SK-N-SH (cell line): Measurements from ENCODE around the gene MAD2L2. TPM values are rescaled to one million over a fixed set of nuclear protein-coding genes. Genes with fewer than 3 reads are reported as not detected.

Experiments used
- CTCF ChIA-PET: fragments of 300-600, 350-600 bp; formaldehyde crosslinking; extraction: SDS; loops from one replicate; lab custom pipeline; 2021; lab: Yijun Ruan, JAX
- POLR2A ChIA-PET: fragments of 350-600 bp; sonication (Branson Sonifier 250); formaldehyde crosslinking; extraction: SDS; loops from one replicate; lab custom pipeline; 2020; ENCODE audit warnings: antibody characterized with exemption, inconsistent platforms; lab: Yijun Ruan, JAX
- DNase-seq: peaks from one replicate; pipeline ENCODE4 v3.0.0; 2012
- H2AFZ ChIP-seq: fragments of 200-600 bp; sonication (generic); 2 replicates; pipeline ENCODE4 v1.8.1; 2016; ENCODE audit warnings: antibody characterized with exemption, mild to moderate bottlenecking, low read depth
- H3F3A ChIP-seq: fragments of 200-600 bp; sonication (generic); replicated peaks from 2 replicates; pipeline ENCODE3; 2016; ENCODE audit warnings: antibody characterized with exemption, mild to moderate bottlenecking; ENCODE audit not compliant: insufficient read depth
- H3K27ac ChIP-seq, 2 experiments: fragments of 200-500 bp in 1 of 2; fragments of 200-600 bp in 1 of 2; sonication (Bioruptor generic) in 1 of 2; sonication (generic), shearing (Covaris generic) in 1 of 2; 2 replicates each; pipeline versions ENCODE4 v1.5.1 to v1.6.1; 2014 to 2016; ENCODE audit warnings: low read depth in 2 of 2, inconsistent platforms in 1 of 2, low read length in 1 of 2, mild to moderate bottlenecking in 1 of 2, mixed read lengths in 1 of 2
- H3K27me3 ChIP-seq: fragments of 200-600 bp; sonication (generic), shearing (Covaris generic); 2 replicates; pipeline ENCODE4 v1.6.1; 2016; ENCODE audit warnings: mixed run types; ENCODE audit not compliant: insufficient read depth
- H3K36me3 ChIP-seq, 2 experiments: fragments of 200-500 bp in 1 of 2; fragments of 200-600 bp in 1 of 2; sonication (Bioruptor generic) in 1 of 2; sonication (generic) in 1 of 2; replicated peaks in 1 of 2; 2 replicates each; pipeline versions ENCODE3 to v1.5.1; 2014 to 2016; ENCODE audit warnings: low read length in 1 of 2, mild to moderate bottlenecking in 1 of 2; ENCODE audit not compliant: insufficient read depth in 2 of 2, control insufficient read depth in 1 of 2
- H3K4me1 ChIP-seq, 2 experiments: fragments of 200-500 bp in 1 of 2; fragments of 200-600 bp in 1 of 2; sonication (Bioruptor generic) in 1 of 2; sonication (generic), shearing (Covaris generic) in 1 of 2; 2 replicates each; pipeline versions ENCODE4 v1.5.1 to v1.6.1; 2014 to 2016; ENCODE audit warnings: low read depth in 1 of 2, low read length in 1 of 2, mixed run types in 1 of 2; ENCODE audit not compliant: insufficient read depth in 2 of 2, control insufficient read depth in 1 of 2
- H3K4me2 ChIP-seq: fragments of 200-600 bp; sonication (generic), shearing (Covaris generic); 2 replicates; pipeline ENCODE4 v1.6.1; 2017; ENCODE audit warnings: mixed run types
- H3K4me3 ChIP-seq, 2 experiments: fragments of 200-500 bp in 1 of 2; fragments of 200-600 bp in 1 of 2; sonication (Bioruptor generic) in 1 of 2; sonication (generic), shearing (Covaris generic) in 1 of 2; 2 replicates each; pipeline versions ENCODE4 v1.5.1 to v1.8.1; 2014 to 2016; ENCODE audit warnings: low read depth in 2 of 2, inconsistent platforms in 1 of 2, low read length in 1 of 2, mild to moderate bottlenecking in 1 of 2, mixed read lengths in 1 of 2, moderate library complexity in 1 of 2
- H3K79me2 ChIP-seq: fragments of 200-600 bp; sonication (generic); 2 replicates; pipeline ENCODE4 v1.8.1; 2017; ENCODE audit warnings: mild to moderate bottlenecking; ENCODE audit not compliant: insufficient read depth
- H3K9ac ChIP-seq: fragments of 200-600 bp; sonication (generic); 2 replicates; pipeline ENCODE4 v1.6.1; 2017; ENCODE audit warnings: mixed run types
- H3K9me2 ChIP-seq: fragments of 200-600 bp; sonication (generic); 2 replicates; pipeline ENCODE4 v1.6.1; 2017; ENCODE audit warnings: mixed run types
- H3K9me3 ChIP-seq: fragments of 200-600 bp; sonication (generic); 2 replicates; pipeline ENCODE4 v1.6.1; 2017; ENCODE audit warnings: mixed run types, mild to moderate bottlenecking, moderate library complexity
- H4K20me1 ChIP-seq: fragments of 200-600 bp; sonication (generic); 2 replicates; pipeline ENCODE4 v1.6.1; 2017; ENCODE audit warnings: mild to moderate bottlenecking, mixed run types; ENCODE audit not compliant: insufficient read depth
- CHD2 ChIP-seq: fragments of 150-350 bp; IDR thresholded peaks from 2 replicates; pipeline ENCODE4 v1.6.1; 2018; ENCODE audit warnings: low read length; ENCODE audit not compliant: partially characterized antibody
- ELF1 ChIP-seq: IDR thresholded peaks from 2 replicates; pipeline ENCODE4 v1.4.0; 2012
- GABPA ChIP-seq: IDR thresholded peaks from 2 replicates; pipeline ENCODE4 v1.4.0; 2012; ENCODE audit warnings: low read depth, mild to moderate bottlenecking
- PBX3 ChIP-seq: IDR thresholded peaks from 2 replicates; pipeline ENCODE4; 2012
- POLR2AphosphoS5 ChIP-seq: IDR thresholded peaks from 2 replicates; pipeline ENCODE4 v1.6.1; 2012; ENCODE audit warnings: low read depth, low read length
- SIN3A ChIP-seq: IDR thresholded peaks from 2 replicates; pipeline ENCODE4 v1.6.1; 2012; ENCODE audit warnings: low read depth, mild to moderate bottlenecking, low read length, moderate library complexity, borderline replicate concordance
- SMC3 ChIP-seq: IDR thresholded peaks from 2 replicates; pipeline ENCODE4 v1.6.1; 2012; ENCODE audit warnings: low read depth, low read length, improper control_type of control experiment
- TEAD4 ChIP-seq: IDR thresholded peaks from 2 replicates; pipeline ENCODE4 v1.4.0; 2012; ENCODE audit warnings: mild to moderate bottlenecking, borderline replicate concordance; ENCODE audit not compliant: insufficient read depth
- WGBS: methylation state at CpG from one replicate; pipeline ENCODE4 v1.1.6; 2017; ENCODE audit warnings: low lambda C conversion rate; 5-methylcytosine and 5-hydroxymethylcytosine counted together
- polyA plus RNA-seq, 3 experiments: library from polyadenylated mRNA; depleted of rRNA; stranded (reverse); fragments of >200 nt; gene quantifications; 2 replicates each; pipeline ENCODE4 v1.2.3, GENCODE V29; 2012

Gene MAD2L2
- polyA plus RNA-seq, 1 of the 3 experiments (the other 2 are of a cell fraction): 94.0 TPM

GRCh38 chr1:11680270-11681070 lies 478 bp downstream of the MAD2L2 start:
- Histone ChIP-seq H4K20me1 (no peaks in the 10 kb centered on the region), H3K4me2 (peak overlapping the region; percentile 97), H3K79me2 (peaks cover 18% of the 10 kb centered on the region; the same call in 1 of the 2 replicates), H3K36me3 (peaks cover 6 to 12% of the 10 kb centered on the region in 2 experiments), H3F3A (peaks cover 6% of the 10 kb centered on the region), H3K9me2 (no peaks in the 10 kb centered on the region), H2AFZ (peak overlapping the region; percentile 89), H3K27ac (peak overlapping the region; percentile 58 to 67), H3K4me3 (peak overlapping the region; percentile 90 to 96), H3K9me3 (no peaks in the 10 kb centered on the region), H3K4me1 (peaks cover 10 to 16% of the 10 kb centered on the region in 2 experiments; a peak in 2 of 4 replicates), H3K9ac (peak overlapping the region; percentile 90), H3K27me3 (no peaks in the 10 kb centered on the region)
- POLR2A ChIA-PET: no interaction called here
- CTCF ChIA-PET: interaction anchor here (0.7 to 7.5 kb wide), 7 partner anchors 16 to 643 kb away, joined by 3 to 51 read pairs (median 5); partner anchors contain the start of gene FBXO6
- 10% methylated on average over 22 of the region's 65 CpGs for WGBS
- TF ChIP-seq TEAD4 (no peak), CHD2 (peak; percentile 49)
- peak; percentile 58 for DNase-seq

GRCh38 chr1:11678442-11678841 lies 2.5 kb downstream of the MAD2L2 start:
- Histone ChIP-seq H3K4me2 (no peak overlapping the region), H3K9me2 (no peaks in the 10 kb centered on the region), H3K27me3 (no peaks in the 10 kb centered on the region), H3K4me3 (no peak overlapping the region), H3F3A (peaks cover 6% of the 10 kb centered on the region), H3K9me3 (no peaks in the 10 kb centered on the region), H3K79me2 (peaks cover 18% of the 10 kb centered on the region; the same call in 1 of the 2 replicates), H3K27ac (no peak overlapping the region), H4K20me1 (no peaks in the 10 kb centered on the region), H3K36me3 (peaks cover 9 to 26% of the 10 kb centered on the region in 2 experiments), H3K9ac (no peak overlapping the region), H3K4me1 (peaks cover 9 to 10% of the 10 kb centered on the region in 2 experiments; a peak in 2 of 4 replicates), H2AFZ (no peak overlapping the region)
- no peak for TF ChIP-seq SMC3
- TF ChIP-seq SIN3A: no peak
- no peak for TF ChIP-seq PBX3
- no peak for TF ChIP-seq ELF1
- TF ChIP-seq GABPA: no peak
- no peak for TF ChIP-seq POLR2AphosphoS5
- ChIA-PET CTCF (interaction anchor here (3.3 to 5.9 kb wide), 2 partner anchors 14 to 28 kb away, joined by 12 to 46 read pairs; partner anchors contain the start of gene FBXO6), POLR2A (no interaction called here)
- WGBS: 100% methylated on average over 2 of the region's 2 CpGs
- no peak for DNase-seq
